Natural killer cell (primary cell): Measurements from ENCODE around the gene TMEM51. TPM values are rescaled to one million over a fixed set of nuclear protein-coding genes. Genes with fewer than 3 reads are reported as not detected.

Source experiments
- ATAC-seq, 3 donors: fragments of 150-1000 bp in 2 of 3; fragments of 200-7000 bp in 1 of 3; cut with Tn5 transposase; 1 replicate in 1 of 3; 2 replicates in 2 of 3; pipeline ENCODE4 v1.10.0; 2021; ENCODE audit warnings: mild to moderate bottlenecking in 2 of 3, moderate library complexity in 2 of 3
- DNase-seq, 2 donors: peaks; one replicate each; pipeline versions ENCODE4 v3.0.0 to v3.0.0-alpha.2; 2013 to 2021; ENCODE audit warnings: mixed read lengths in 1 of 2
- H3K27ac ChIP-seq: one replicate; pipeline ENCODE4 v1.5.1; 2013; ENCODE audit warnings: mild to moderate bottlenecking, low read length
- H3K27me3 ChIP-seq: one replicate; pipeline ENCODE4 v1.6.1; 2013; ENCODE audit warnings: low read length; ENCODE audit not compliant: control insufficient read depth, insufficient read depth
- H3K36me3 ChIP-seq: one replicate; pipeline ENCODE4 v1.6.1; 2013; ENCODE audit warnings: low read length; ENCODE audit not compliant: control insufficient read depth, insufficient read depth
- H3K4me1 ChIP-seq: one replicate; pipeline ENCODE4 v1.6.1; 2013; ENCODE audit warnings: low read length; ENCODE audit not compliant: control insufficient read depth, insufficient read depth
- H3K4me3 ChIP-seq: one replicate; pipeline ENCODE4 v1.5.1; 2013; ENCODE audit warnings: low read length
- H3K9me3 ChIP-seq: one replicate; pipeline ENCODE4 v1.6.1; 2013; ENCODE audit warnings: low read length; ENCODE audit not compliant: control insufficient read depth, insufficient read depth
- H3K27ac Mint-ChIP-seq, 2 donors: one replicate each; pipeline ENCODE4 v1.8.0; 2022; ENCODE audit warnings: mild to moderate bottlenecking in 2 of 2, mixed read lengths in 2 of 2, moderate library complexity in 1 of 2
- H3K27me3 Mint-ChIP-seq, 2 donors: one replicate each; pipeline ENCODE4 v1.8.0; 2022; ENCODE audit warnings: low read depth in 2 of 2, mixed read lengths in 2 of 2
- H3K36me3 Mint-ChIP-seq: one replicate; pipeline ENCODE4 v1.8.0; 2022; ENCODE audit warnings: mixed read lengths
- H3K4me1 Mint-ChIP-seq, 2 donors: one replicate each; pipeline ENCODE4 v1.8.0; 2022; ENCODE audit warnings: mixed read lengths in 2 of 2
- H3K4me3 Mint-ChIP-seq: one replicate; pipeline ENCODE4 v1.8.0; 2022; ENCODE audit warnings: mild to moderate bottlenecking, moderate library complexity, mixed read lengths
- H3K9me3 Mint-ChIP-seq, 2 donors: one replicate each; pipeline ENCODE4 v1.8.0; 2022; ENCODE audit warnings: mixed read lengths in 2 of 2
- CTCF ChIP-seq: fragments of 200-600 bp; IDR thresholded peaks from one replicate; pipeline ENCODE4 v1.8.0; 2022; ENCODE audit warnings: antibody characterized with exemption
- WGBS: methylation state at CpG from one replicate; pipeline ENCODE4 v1.1.7; 2013; ENCODE audit warnings: missing lambda C conversion rate; ENCODE audit not compliant: insufficient coverage; 5-methylcytosine and 5-hydroxymethylcytosine counted together
- intact Hi-C: fragments of 100-400 bp; cut with micrococcal nuclease; formaldehyde crosslinking; loops from one replicate; pipeline ENCODE4 v1.14.2; 2022
- total RNA-seq, 4 donors: library from RNA; stranded (reverse); fragments of 120-200 nt in 1 of 4; gene quantifications; one replicate each; pipeline versions ENCODE4 v1.2.3 to v1.2.4, GENCODE V29; 2013 to 2022

Gene TMEM51
- total RNA-seq, 3 donors from 2014 or later (not counting 1 experiment from before 2014, with no cell fraction given): not detected

GRCh38 chr1:15205586-15206346 lies 52.2 kb downstream of the TMEM51 start:
- Histone ChIP-seq H3K4me3 (no peak overlapping the region), H3K27me3 (no peaks in the 10 kb centered on the region), H3K27ac (no peak overlapping the region), H3K4me1 (no peaks in the 10 kb centered on the region), H3K9me3 (no peaks in the 10 kb centered on the region), H3K36me3 (no peaks in the 10 kb centered on the region)
- H3K9me3 Mint-ChIP-seq: no peaks in the 10 kb centered on the region
- intact Hi-C loops: no loop called here
- no peaks in the 10 kb centered on the region for H3K36me3 Mint-ChIP-seq
- WGBS: 91% methylated on average over 11 of the region's 12 CpGs
- no peak for TF ChIP-seq CTCF
- peaks cover 0 to 3% of the 10 kb centered on the region in 2 donors for H3K27me3 Mint-ChIP-seq
- ATAC-seq: no peak
- no peak overlapping the region for H3K27ac Mint-ChIP-seq
- no peak for DNase-seq
- no peak overlapping the region for H3K4me3 Mint-ChIP-seq
- H3K4me1 Mint-ChIP-seq: no peaks in the 10 kb centered on the region

- Mint-ChIP-seq H3K27ac (no peak overlapping the region), H3K36me3 (no peaks in the 10 kb centered on the region), H3K4me1 (no peaks in the 10 kb centered on the region), H3K27me3 (peaks cover 0 to 3% of the 10 kb centered on the region in 2 donors), H3K9me3 (no peaks in the 10 kb centered on the region), H3K4me3 (no peak overlapping the region)
- Histone ChIP-seq H3K4me3 (no peak overlapping the region), H3K27me3 (no peaks in the 10 kb centered on the region), H3K27ac (no peak overlapping the region), H3K36me3 (no peaks in the 10 kb centered on the region), H3K4me1 (no peaks in the 10 kb centered on the region), H3K9me3 (no peaks in the 10 kb centered on the region)
- no peak for TF ChIP-seq CTCF
- ATAC-seq (no peak), DNase-seq (no peak)
- WGBS: 81% methylated on average over 8 of the region's 8 CpGs
- intact Hi-C loops: no loop called here
These were observed 53.0 kb downstream of the TMEM51 start for GRCh38 chr1:15206418-15207030.

- Mint-ChIP-seq H3K36me3 (no peaks in the 10 kb centered on the region), H3K9me3 (no peaks in the 10 kb centered on the region), H3K27ac (no peak overlapping the region), H3K4me1 (no peaks in the 10 kb centered on the region), H3K27me3 (peaks cover 0 to 3% of the 10 kb centered on the region in 2 donors), H3K4me3 (no peak overlapping the region)
- H3K9me3 ChIP-seq: no peaks in the 10 kb centered on the region
- H3K27me3 ChIP-seq: no peaks in the 10 kb centered on the region
- no peak for TF ChIP-seq CTCF
- ATAC-seq (no peak), DNase-seq (no peak)
- no peaks in the 10 kb centered on the region for H3K36me3 ChIP-seq
- no peaks in the 10 kb centered on the region for H3K4me1 ChIP-seq
- intact Hi-C loops: no loop called here
- no peak overlapping the region for H3K27ac ChIP-seq
- WGBS: 92% methylated on average over 25 of the region's 25 CpGs
- H3K4me3 ChIP-seq: no peak overlapping the region
These were observed 53.7 kb downstream of the TMEM51 start for GRCh38 chr1:15207031-15207828.
